HepG2 (cell line): ENCODE measurements around the gene AGMO. TPM values are rescaled to one million over a fixed set of nuclear protein-coding genes. Genes with fewer than 3 reads are reported as not detected.

ENCODE experiments used
- ATAC-seq: fragments of 200-7000 bp; cut with Tn5 transposase; 3 replicates; pipeline ENCODE4 v1.9.1; 2020; ENCODE audit warnings: mild to moderate bottlenecking, moderate library complexity
- BruUV-seq: library from RNA; stranded (reverse); fragments of 400-500 nt; replicated peaks from 2 replicates; lab custom pipeline; 2021; lab: Mats Ljungman, UMichigan
- CTCF ChIA-PET: fragments of 300-600 bp; formaldehyde crosslinking; extraction: SDS; loops from one replicate; lab custom pipeline; 2021; ENCODE audit warnings: low total read pairs, inconsistent platforms, low intra/inter-chr PET ratio; lab: Yijun Ruan, JAX
- POLR2A ChIA-PET: fragments of 350-600 bp; sonication (Branson Sonifier 250); formaldehyde crosslinking; loops from one replicate; lab custom pipeline; 2020; ENCODE audit warnings: antibody characterized with exemption, inconsistent platforms; lab: Yijun Ruan, JAX
- DNase-seq: peaks from one replicate; pipeline ENCODE4 v3.0.0-alpha.2; 2015; ENCODE audit warnings: low spot score
- FAIRE-seq: peaks from 3 replicates; lab custom pipeline; 2011; peaks lifted over from hg19 to GRCh38; lab: Jason Lieb, UNC
- H2AFZ ChIP-seq: one replicate; pipeline ENCODE4 v1.6.1; 2011; ENCODE audit warnings: low read length, inconsistent platforms
- H3K27ac ChIP-seq: fragments of 300-600 bp; 3 replicates; pipeline ENCODE4 v1.8.0; 2011; ENCODE audit warnings: mixed run types, mild to moderate bottlenecking, mixed read lengths, low read length, inconsistent platforms; ENCODE audit not compliant: insufficient read depth; ENCODE audit errors: extremely low read length
- H3K27me3 ChIP-seq, 2 experiments: fragments of 200-600 bp in 1 of 2; 2 replicates in 1 of 2; 3 replicates in 1 of 2; pipeline versions ENCODE4 v1.6.0 to v1.8.0; 2011; ENCODE audit warnings: low read length in 2 of 2, mild to moderate bottlenecking in 2 of 2, moderate library complexity in 2 of 2, inconsistent platforms in 1 of 2; ENCODE audit not compliant: insufficient read depth in 2 of 2, control insufficient read depth in 1 of 2
- H3K36me3 ChIP-seq, 2 experiments: fragments of 200-600 bp in 1 of 2; replicated peaks in 1 of 2; 2 replicates in 1 of 2; 3 replicates in 1 of 2; pipeline versions ENCODE4 v1.5.1 to v1.8.0; 2011; ENCODE audit warnings: low read length in 2 of 2, inconsistent platforms in 1 of 2; ENCODE audit not compliant: insufficient read depth in 2 of 2, control insufficient read depth in 1 of 2
- H3K4me1 ChIP-seq: 2 replicates; pipeline ENCODE4 v1.5.1; 2012; ENCODE audit warnings: low read length, inconsistent platforms; ENCODE audit not compliant: insufficient read depth
- H3K4me2 ChIP-seq: 2 replicates; pipeline ENCODE4 v1.6.0; 2011; ENCODE audit warnings: low read depth, low read length, inconsistent platforms
- H3K4me3 ChIP-seq, 3 experiments: fragments of 200-600 bp in 1 of 3; sonication (generic), shearing (Covaris generic) in 1 of 3; replicated peaks in 1 of 3; 2 replicates each; pipeline ENCODE4 v1.5.1; 2011 to 2016; ENCODE audit warnings: low read length in 3 of 3, inconsistent platforms in 2 of 3, low read depth in 2 of 3, mild to moderate bottlenecking in 2 of 3, control low read depth in 1 of 3, mixed read lengths in 1 of 3; ENCODE audit not compliant: insufficient read depth in 1 of 3
- H3K79me2 ChIP-seq: one replicate; pipeline ENCODE4 v1.6.1; 2011; ENCODE audit warnings: low read length, inconsistent platforms; ENCODE audit not compliant: insufficient read depth
- H3K9ac ChIP-seq: 2 replicates; pipeline ENCODE4 v1.6.0; 2011; ENCODE audit warnings: mild to moderate bottlenecking, low read depth, low read length, inconsistent platforms; ENCODE audit not compliant: insufficient read depth
- H3K9me3 ChIP-seq: 2 replicates; pipeline ENCODE4 v1.5.1; 2012; ENCODE audit warnings: mild to moderate bottlenecking, low read length
- H4K20me1 ChIP-seq: 2 replicates; pipeline ENCODE4 v1.6.0; 2011; ENCODE audit warnings: inconsistent platforms, mild to moderate bottlenecking, low read length, moderate library complexity; ENCODE audit not compliant: insufficient read depth
- BATF2 ChIP-seq: sonication (generic); formaldehyde crosslinking; IDR thresholded peaks from 2 replicates; pipeline ENCODE4 v1.8.0; 2022; ENCODE audit warnings: mild to moderate bottlenecking, missing genetic modification reagents, moderate library complexity
- CEBPG ChIP-seq: IDR thresholded peaks from 2 replicates; pipeline ENCODE4 v1.6.1; 2016
- GABPB1 ChIP-seq: IDR thresholded peaks from 2 replicates; pipeline ENCODE4 v1.6.1; 2016; ENCODE audit warnings: mild to moderate bottlenecking, missing genetic modification reagents, moderate library complexity, missing compliant biosample characterization
- KLF12 ChIP-seq: sonication (generic); formaldehyde crosslinking; IDR thresholded peaks from 2 replicates; pipeline ENCODE4 v1.4.0; 2020; ENCODE audit warnings: missing genetic modification reagents, borderline replicate concordance
- REPIN1 ChIP-seq: sonication (generic); formaldehyde crosslinking; IDR thresholded peaks from 2 replicates; pipeline ENCODE4 v1.8.0; 2022; ENCODE audit warnings: missing genetic modification reagents, low read depth, mild to moderate bottlenecking, borderline replicate concordance
- RXRB ChIP-seq: IDR thresholded peaks from 2 replicates; pipeline ENCODE4 v1.6.1; 2016; ENCODE audit warnings: borderline replicate concordance, missing genetic modification reagents, missing compliant biosample characterization
- ZBTB7B ChIP-seq: sonication (generic); formaldehyde crosslinking; IDR thresholded peaks from 2 replicates; pipeline ENCODE4 v1.4.0; 2020; ENCODE audit warnings: missing genetic modification reagents
- ZNF10 ChIP-seq: sonication (generic); formaldehyde crosslinking; IDR thresholded peaks from 2 replicates; pipeline ENCODE4 v1.4.0; 2020; ENCODE audit warnings: mild to moderate bottlenecking, low read depth, missing genetic modification reagents, borderline replicate concordance
- ZNF33B ChIP-seq: sonication (generic); formaldehyde crosslinking; IDR thresholded peaks from 2 replicates; pipeline ENCODE4 v1.5.1; 2020; ENCODE audit warnings: mild to moderate bottlenecking, missing genetic modification reagents
- ZNF367 ChIP-seq: sonication (generic); formaldehyde crosslinking; IDR thresholded peaks from 2 replicates; pipeline ENCODE4 v1.4.0; 2020; ENCODE audit warnings: missing genetic modification reagents, borderline replicate concordance
- ZNF484 ChIP-seq: sonication (generic); formaldehyde crosslinking; IDR thresholded peaks from 2 replicates; pipeline ENCODE4 v1.5.1; 2020; ENCODE audit warnings: mild to moderate bottlenecking, low read depth, missing genetic modification reagents, borderline replicate concordance
- ZNF512 ChIP-seq: sonication (generic); formaldehyde crosslinking; IDR thresholded peaks from 2 replicates; pipeline ENCODE4 v1.4.0; 2020; ENCODE audit warnings: mild to moderate bottlenecking, missing genetic modification reagents
- ZNF550 ChIP-seq: sonication (generic); formaldehyde crosslinking; IDR thresholded peaks from 2 replicates; pipeline ENCODE4 v1.4.0; 2020; ENCODE audit warnings: mild to moderate bottlenecking, missing genetic modification reagents, borderline replicate concordance
- ZNF598 ChIP-seq: sonication (generic); formaldehyde crosslinking; IDR thresholded peaks from 2 replicates; pipeline ENCODE4 v1.5.1; 2020; ENCODE audit warnings: mild to moderate bottlenecking, missing genetic modification reagents, borderline replicate concordance
- WGBS: methylation state at CpG from one replicate; pipeline ENCODE4 v1.1.6; 2017; ENCODE audit warnings: low lambda C conversion rate; 5-methylcytosine and 5-hydroxymethylcytosine counted together
- in situ Hi-C: cut with HindIII; loops from 2 replicates; pipeline ENCODE4 v1.10.0; 2017; ENCODE audit warnings: low pct_unique_long_range_greater_than_20kb; ENCODE audit not compliant: extremely low pct_ligation_motif_present
- intact Hi-C: fragments of 100-400 bp; cut with micrococcal nuclease; formaldehyde crosslinking; loops from one replicate; pipeline ENCODE4 v1.10.0; 2022; ENCODE audit not compliant: unreplicated experiment
- polyA plus RNA-seq, 8 experiments: library from polyadenylated mRNA; depleted of rRNA in 3 of 8; stranded (reverse) in 7 of 8; unstranded in 1 of 8; fragments of >200 nt; fragmentation: Illumina TruSeq in 4 of 8; extraction: Trizol in 4 of 8; gene quantifications; 2 replicates each; pipeline versions ENCODE4 v1.2.1 to v1.2.3, GENCODE V29; 2011 to 2016; ENCODE audit warnings: low read depth in 4 of 8, missing spikeins in 1 of 8, mixed read lengths in 1 of 8; ENCODE audit not compliant: insufficient read depth in 1 of 8
- total RNA-seq, 5 experiments: library from RNA; depleted of rRNA; stranded (reverse); fragments of >200 nt; fragmentation: Illumina TruSeq; extraction: Trizol; gene quantifications; 2 replicates each; pipeline ENCODE4 v1.2.3, GENCODE V29; 2016; ENCODE audit warnings: low read depth in 1 of 5

Gene AGMO
- total and polyA plus RNA-seq, 2 of the 13 experiments (the other 11 are each of a cell fraction or from before 2014, with no cell fraction given), result 0.22 to 0.50 TPM

GRCh38 chr7:15557686-15558085, 4.1 kb downstream of the AGMO start (continued):
- TF ChIP-seq RXRB (CRISPR knock-in tag) (no peak), ZNF598 (CRISPR knock-in tag) (no peak), ZNF10 (CRISPR knock-in tag) (no peak)

- Histone ChIP-seq H3K4me1 (no peaks in the 10 kb centered on the region), H3K4me3 (no peak overlapping the region), H3K9ac (no peak overlapping the region), H3K4me2 (no peak overlapping the region), H4K20me1 (no peaks in the 10 kb centered on the region), H3K27ac (no peak overlapping the region), H3K36me3 (no peaks in the 10 kb centered on the region), H3K27me3 (no peaks in the 10 kb centered on the region), H2AFZ (no peak overlapping the region), H3K9me3 (peaks cover 39% of the 10 kb centered on the region), H3K79me2 (no peaks in the 10 kb centered on the region)
- FAIRE-seq (no peak), DNase-seq (no peak), ATAC-seq (no peak)
- BruUV-seq, result no TSS peak
- in situ Hi-C loops (no loop called here), intact Hi-C loops (no loop called here)
- WGBS, result 37% methylated on average over 8 of the region's 8 CpGs
- no peak for TF ChIP-seq REPIN1 (CRISPR knock-in tag)
- no peak for TF ChIP-seq ZNF550 (CRISPR knock-in tag)
- TF ChIP-seq KLF12 (CRISPR knock-in tag), result no peak
- TF ChIP-seq GABPB1 (CRISPR knock-in tag), result no peak
- TF ChIP-seq ZNF367 (CRISPR knock-in tag), result no peak
- TF ChIP-seq CEBPG (CRISPR knock-in tag), result no peak
- no peak for TF ChIP-seq ZNF33B (CRISPR knock-in tag)
- no peak for TF ChIP-seq ZNF512 (CRISPR knock-in tag)
- TF ChIP-seq ZNF484 (CRISPR knock-in tag), result no peak
- no peak for TF ChIP-seq ZNF598 (CRISPR knock-in tag)
- TF ChIP-seq ZBTB7B (CRISPR knock-in tag), result no peak
- TF ChIP-seq BATF2 (CRISPR knock-in tag), result no peak
- CTCF ChIA-PET, result no interaction called here
- POLR2A ChIA-PET, result no interaction called here
Measured at GRCh38 chr7:15557186-15557585, 4.6 kb downstream of the AGMO start.
